Omental fat pad (tissue), 4 donors: Measurements from ENCODE around the gene SH3BGR. TPM values are rescaled to one million over a fixed set of nuclear protein-coding genes. Genes with fewer than 3 reads are reported as not detected.

Source experiments
- ATAC-seq: fragments of 150-250 bp; one replicate; pipeline ENCODE4 v1.9.1; 2016; ENCODE audit warnings: mild to moderate bottlenecking, moderate library complexity; ENCODE audit not compliant: low FRiP score
- DNase-seq: peaks from one replicate; pipeline ENCODE4 v3.0.0-alpha.2; 2019; ENCODE audit warnings: low spot score
- CTCF ChIP-seq, 3 donors: fragments of 450-650 bp; IDR thresholded peaks; one replicate each; pipeline ENCODE4 v1.5.1; 2016 to 2017; ENCODE audit warnings: antibody characterized with exemption in 3 of 3, mild to moderate bottlenecking in 3 of 3, moderate library complexity in 2 of 3
- total RNA-seq, 4 donors: library from RNA; depleted of rRNA; stranded (reverse); fragments of >200 nt; gene quantifications; one replicate each; pipeline ENCODE4 v1.1.0, GENCODE V29; 2016

The SH3BGR gene
- total RNA-seq, 4 donors from 2014 or later, result 3.5 to 42.0 (median 4.7) TPM

DNA sequence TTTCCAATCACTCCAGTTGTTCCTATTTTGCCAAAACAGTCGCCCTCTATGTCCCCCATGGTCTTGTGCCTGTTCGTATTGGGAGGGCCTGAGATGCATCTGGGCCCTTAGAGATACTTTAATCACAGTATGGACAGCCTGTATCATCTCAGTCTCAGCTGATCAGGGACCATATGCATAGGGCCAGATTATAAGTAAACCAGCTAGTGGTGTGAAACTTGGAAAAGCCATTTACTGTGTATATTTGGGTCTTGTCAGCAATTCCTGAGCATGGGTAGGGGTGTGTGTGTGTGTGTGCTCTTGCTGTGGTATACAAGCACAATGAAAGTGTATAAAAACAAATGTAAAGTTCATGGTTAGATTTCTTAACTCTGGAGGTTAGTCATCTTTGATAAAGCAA, 22.8 kb downstream of the SH3BGR start:
- no peak for DNase-seq
- no peak for TF ChIP-seq CTCF (IDR thresholded peaks at IDR 0.05)
- no peak for ATAC-seq

DNA sequence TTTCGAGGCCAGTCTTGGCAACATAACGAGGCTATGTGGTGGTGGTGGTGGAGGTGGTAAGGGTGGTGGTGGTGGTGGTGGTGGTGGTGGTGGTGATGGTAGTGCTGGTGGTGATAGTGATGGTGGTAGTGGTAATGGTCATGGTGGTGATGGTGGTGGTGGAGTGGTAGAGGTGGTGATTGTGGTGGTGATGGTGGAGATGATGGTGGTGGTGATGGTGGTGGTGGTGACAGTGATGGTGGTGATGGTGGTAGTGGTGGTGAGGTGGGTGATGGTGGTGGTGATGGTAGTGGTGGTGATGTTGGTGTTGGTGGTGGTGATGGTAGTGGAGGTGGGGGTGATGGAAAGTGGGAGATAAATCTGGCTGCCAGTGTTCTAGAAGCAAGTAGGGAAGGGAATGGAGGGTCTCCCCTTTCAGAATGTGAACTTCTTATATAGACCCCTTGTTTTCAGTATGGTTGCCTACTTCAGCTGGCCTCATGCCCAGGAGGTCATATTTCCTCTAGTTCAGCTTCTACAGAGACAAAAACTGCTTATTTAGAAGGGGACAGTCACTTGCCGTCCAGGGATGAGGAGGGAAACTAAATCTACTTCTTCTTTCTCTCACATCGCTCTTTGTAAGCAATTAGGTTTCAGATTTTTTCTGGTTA, 27.5 kb downstream of the SH3BGR start:
- TF ChIP-seq CTCF (IDR thresholded peaks at IDR 0.05), result no peak
- no peak for DNase-seq
- no peak for ATAC-seq

GRCh38 chr21:39479814-39480182, 28.0 kb downstream of the SH3BGR start:
- DNase-seq (no peak), ATAC-seq (no peak)
- no peak for TF ChIP-seq CTCF (IDR thresholded peaks at IDR 0.05)

GRCh38 chr21:39480271-39480670, 28.5 kb downstream of the SH3BGR start:
- DNase-seq (no peak), ATAC-seq (no peak)
- TF ChIP-seq CTCF (IDR thresholded peaks at IDR 0.05), result no peak

- no peak for DNase-seq
- no peak for ATAC-seq
- TF ChIP-seq CTCF (IDR thresholded peaks at IDR 0.05), result no peak
These were observed 30.1 kb downstream of the SH3BGR start for GRCh38 chr21:39481886-39482285.

GRCh38 chr21:39483917-39484316, 32.1 kb downstream of the SH3BGR start:
- ATAC-seq (no peak), DNase-seq (no peak)
- TF ChIP-seq CTCF (IDR thresholded peaks at IDR 0.05), result no peak

- no peak for ATAC-seq
- DNase-seq, result no peak
- TF ChIP-seq CTCF (IDR thresholded peaks at IDR 0.05), result no peak
These were observed 33.0 kb downstream of the SH3BGR start for GRCh38 chr21:39484711-39485276.
